HG03095 (cell line): ENCODE results near the gene SLC4A1AP.

ENCODE experiments used
- ATAC-seq: cut with Tn5 transposase; IDR thresholded peaks from one replicate; pipeline ENCODE4 v1.9.1; 2021; ENCODE audit warnings: moderate library complexity; ENCODE audit not compliant: unreplicated experiment

SLC4A1AP gene

DNA sequence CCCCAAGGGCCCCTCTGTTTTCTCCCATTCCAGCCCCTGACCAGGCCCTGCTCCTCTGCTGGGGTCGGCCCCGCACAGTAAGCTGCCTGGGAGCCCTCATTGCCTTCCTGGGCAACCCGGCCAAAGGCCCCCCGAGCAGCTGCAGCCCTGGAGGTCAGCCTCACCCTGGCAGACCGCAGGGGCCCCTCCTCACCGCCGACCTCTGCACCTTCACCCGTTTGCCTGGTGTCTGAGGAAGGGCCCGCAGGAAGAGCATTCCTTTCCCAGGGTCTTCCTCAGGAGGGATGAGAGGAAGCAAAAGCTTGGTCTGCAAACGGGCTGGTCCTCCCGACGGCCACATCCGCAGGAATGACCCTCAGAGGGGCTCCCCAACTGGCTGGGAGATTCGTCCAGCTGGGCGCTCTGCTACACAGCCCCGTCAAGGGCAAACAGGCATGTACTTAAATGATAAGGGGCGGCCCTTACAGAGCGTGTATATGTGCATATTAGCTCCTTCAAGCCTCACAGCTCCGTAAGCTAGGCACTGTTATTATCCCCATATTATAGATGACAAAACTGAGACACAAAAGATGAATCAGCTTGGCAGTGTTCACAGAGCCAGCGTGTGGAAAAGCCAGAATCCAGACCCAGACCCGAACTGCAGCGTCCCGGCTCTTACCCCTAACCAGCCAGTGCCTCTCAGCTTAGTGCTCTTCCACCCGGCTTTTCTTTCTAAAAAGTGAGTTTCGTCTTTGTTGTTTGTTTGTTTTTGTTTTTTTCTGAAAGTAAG lies 52.8 kb downstream of the SLC4A1AP start:
- no peak for ATAC-seq

DNA sequence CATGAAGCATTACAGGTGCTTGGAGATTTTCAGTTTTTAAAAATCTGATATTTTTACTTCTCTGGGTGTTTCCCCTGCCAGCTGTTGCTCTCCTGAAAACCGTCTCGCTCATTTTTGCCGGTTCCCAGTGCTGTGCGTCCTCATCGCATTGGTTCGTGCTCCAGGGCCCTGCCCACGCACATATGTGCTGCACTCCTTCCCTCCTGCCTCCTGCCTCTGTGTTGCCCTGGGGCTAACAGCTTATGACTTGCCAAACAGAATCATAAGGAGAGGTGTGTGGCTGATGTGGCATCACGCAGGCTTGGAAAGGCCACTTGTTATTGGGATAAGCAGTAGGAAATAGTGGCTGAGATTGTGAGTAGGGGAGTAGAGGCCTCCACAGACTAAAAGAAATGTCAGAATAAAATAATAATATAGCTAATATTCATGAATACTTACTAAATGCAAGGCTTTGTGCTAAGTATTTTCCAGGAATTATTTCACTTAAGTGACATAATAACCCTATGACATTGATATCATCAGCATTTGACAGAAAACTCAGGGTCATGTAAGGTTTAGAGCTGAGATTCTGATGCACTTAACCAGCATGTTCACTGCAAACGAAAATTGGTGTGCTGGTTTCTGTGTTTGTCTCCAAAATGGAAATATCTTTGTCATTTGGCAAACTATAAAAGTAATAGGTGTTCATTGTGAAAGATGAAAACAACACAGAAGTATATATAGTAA lies 53.5 kb downstream of the SLC4A1AP start:
- ATAC-seq = no peak

DNA sequence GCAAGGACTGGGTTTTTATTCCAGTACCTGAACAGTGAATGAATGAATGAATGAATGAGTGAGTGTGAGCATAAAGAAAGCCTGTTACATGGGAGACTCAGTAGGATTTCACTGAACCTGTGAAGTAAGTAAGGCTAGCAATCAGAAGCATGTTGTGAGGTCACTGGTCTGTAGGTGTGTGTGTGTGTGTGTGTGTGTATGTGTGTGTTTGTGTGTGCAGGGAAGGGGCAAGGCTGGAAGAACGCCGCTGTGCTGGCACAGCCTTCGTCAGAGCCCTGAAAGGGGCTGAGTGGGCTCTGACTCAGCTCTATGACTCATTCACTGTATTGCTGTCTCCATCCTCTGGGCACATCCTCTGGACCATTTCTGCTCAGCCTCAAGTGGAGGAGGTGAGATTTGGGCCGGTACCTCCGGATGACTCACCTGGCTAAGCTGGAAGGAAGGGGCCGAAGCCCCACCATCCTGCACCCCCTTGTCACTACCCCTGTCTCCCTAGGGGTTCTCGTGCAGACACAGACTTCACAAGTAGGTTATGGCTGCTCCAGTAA lies 56.4 kb downstream of the SLC4A1AP start:
- ATAC-seq = no peak

DNA sequence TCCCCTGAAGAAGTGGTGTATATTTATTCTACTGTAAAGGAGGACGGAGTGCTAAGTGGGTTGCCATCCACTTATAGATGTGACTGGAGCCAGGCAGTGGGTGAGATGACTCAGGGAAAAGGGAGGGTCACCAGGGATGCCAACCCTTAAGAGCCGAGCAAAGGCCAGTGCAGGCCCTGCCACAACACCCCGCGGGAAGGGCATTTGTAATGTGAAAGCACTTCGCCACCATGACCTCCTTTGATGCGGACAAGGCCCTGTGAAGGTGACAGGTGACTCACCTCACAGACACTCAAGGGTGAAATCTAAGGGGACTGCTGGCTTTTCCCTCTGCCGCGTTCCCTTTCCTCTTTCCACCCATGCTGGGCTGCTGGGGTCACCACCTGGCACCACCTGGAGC lies 57.6 kb downstream of the SLC4A1AP start:
- ATAC-seq = no peak

DNA sequence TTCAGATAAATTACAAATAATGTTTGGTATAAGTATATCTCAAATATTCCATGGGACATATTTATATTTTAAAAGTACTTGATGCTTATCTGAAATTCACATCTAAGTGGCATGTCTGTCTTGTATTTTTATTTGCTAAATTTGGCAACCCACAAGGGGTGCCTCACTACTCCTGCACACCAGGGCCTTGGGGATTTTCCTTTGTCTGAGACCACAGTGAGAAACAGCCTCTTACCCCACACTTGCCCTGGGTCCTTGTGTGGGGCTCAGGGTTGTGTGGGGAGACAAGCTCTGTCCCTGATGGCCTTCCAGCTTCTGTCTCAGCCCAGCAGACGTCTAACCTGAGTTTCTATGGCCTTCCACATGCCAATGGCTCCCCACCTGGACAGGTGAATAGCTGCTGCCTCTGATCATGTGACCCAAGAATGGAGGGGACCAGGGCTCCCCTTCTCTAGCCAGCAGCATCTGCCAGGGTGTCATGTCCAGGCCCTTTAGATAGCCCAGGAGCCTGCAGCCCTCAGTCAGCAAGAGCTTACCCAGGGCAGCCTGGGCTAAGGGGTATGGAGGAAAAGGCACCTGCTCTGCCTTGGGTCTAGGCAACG lies 58.3 kb downstream of the SLC4A1AP start:
- ATAC-seq = no peak

DNA sequence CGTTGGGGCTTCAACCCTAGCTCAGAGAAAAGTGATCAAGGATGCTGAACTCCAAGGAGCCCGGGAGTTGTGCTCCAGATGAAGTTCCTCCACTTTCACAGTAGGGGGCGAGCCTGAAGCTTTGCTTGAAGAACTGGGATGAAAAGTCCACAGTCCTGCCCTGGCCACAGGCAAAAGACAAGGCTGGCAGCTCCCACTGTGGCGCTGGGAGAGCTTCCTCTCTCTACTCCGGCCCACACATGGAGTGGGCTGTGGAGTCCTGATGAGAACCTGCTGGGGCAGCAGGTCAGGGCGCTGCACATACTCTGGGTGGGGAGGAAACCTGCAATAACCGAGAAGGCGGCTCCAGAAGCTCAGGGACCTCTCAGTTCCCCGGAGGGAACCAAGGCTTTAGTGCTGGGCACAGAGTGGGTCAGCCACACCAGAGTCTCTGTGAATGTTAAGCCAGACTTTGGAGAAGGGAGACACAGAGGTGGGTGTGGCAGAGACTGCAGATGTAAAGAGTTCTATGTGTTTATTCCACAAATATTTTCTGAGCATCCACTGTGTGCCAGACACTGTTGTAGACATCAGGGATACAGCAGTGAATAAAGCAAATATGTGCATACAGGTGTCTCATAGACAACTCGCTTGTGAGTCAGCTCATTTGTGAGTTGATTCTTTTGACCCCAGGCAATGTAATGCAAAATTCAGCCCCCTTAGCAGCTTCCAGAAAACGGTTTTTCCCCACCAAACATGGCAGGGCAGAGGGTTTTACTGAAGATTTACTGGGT lies 59.9 kb downstream of the SLC4A1AP start:
- ATAC-seq = no peak

DNA sequence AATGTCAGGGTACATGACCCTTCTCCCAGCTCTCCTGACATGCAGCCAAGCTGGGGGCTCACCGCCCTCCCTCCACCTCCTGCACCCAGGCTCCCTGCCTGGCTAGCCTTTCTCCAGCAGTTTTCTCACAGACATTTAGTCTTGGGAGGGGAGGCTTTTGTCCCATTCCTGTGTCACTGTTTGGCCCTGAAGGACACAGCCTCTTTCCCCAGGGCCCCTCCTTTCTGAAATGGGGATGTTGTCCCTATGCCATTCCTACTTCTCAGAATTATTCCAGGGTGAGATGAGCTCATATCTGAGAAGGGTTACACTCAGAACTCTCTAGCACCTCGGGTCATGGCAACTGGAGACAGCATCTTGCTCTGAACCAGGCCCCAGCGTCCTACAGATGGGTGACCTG lies 60.5 kb downstream of the SLC4A1AP start:
- ATAC-seq = no peak

DNA sequence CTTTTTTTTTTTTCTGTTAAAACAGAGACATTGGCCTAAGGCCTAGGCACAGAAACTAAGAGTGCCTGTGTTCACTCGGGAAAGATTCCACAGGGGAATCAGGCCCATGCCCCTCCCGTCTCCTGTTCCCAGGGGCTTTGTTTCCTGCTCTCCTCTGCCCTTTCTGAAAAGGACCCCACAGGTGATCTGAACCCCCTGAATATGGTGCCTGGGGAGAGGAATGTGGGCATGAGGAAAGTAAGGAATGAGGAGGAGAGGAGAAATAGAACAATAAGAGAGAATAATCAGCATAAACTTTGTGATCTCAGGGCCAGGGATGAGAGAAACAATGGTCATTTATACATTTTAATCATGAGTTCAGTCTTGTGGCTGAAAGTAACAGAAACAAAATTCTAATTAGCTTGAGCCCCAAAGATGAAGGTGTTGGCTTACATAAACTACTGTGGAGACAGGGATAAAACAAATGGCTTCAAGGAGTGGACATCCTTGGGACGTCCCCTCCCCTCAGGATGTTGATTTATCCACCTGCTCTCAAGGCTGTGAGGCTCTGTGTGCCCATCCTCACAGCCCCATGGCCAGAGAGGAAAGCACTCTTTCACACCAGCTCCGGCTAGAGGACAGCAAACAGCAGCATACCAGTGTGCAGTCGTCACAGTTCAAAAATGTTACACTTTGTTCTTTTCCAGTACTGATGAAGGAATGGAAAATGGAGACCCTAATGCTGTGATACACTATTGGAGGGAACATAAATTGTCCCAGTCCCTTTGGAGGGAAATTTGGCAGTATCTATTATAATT lies 61.4 kb downstream of the SLC4A1AP start:
- no peak for ATAC-seq

DNA sequence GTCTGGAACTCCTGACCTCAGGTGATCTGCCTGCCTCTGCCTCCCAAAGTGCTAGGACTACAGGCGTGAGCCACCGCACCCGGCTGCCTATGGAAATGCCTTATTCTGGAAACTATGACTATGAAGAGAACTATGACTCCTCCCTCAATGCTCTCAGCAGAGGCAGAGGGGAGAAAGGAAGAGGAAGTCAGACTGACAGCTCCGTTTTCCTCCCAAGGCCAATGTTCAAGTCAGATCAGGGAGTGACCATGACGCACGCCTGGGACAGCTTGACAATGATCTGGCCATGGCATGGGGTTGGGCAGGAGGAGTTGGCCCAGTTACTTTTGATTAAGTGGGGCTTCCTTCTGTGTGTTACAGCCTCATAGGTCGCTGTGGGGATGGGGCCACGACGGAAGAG lies 63.6 kb downstream of the SLC4A1AP start:
- ATAC-seq = no peak

DNA sequence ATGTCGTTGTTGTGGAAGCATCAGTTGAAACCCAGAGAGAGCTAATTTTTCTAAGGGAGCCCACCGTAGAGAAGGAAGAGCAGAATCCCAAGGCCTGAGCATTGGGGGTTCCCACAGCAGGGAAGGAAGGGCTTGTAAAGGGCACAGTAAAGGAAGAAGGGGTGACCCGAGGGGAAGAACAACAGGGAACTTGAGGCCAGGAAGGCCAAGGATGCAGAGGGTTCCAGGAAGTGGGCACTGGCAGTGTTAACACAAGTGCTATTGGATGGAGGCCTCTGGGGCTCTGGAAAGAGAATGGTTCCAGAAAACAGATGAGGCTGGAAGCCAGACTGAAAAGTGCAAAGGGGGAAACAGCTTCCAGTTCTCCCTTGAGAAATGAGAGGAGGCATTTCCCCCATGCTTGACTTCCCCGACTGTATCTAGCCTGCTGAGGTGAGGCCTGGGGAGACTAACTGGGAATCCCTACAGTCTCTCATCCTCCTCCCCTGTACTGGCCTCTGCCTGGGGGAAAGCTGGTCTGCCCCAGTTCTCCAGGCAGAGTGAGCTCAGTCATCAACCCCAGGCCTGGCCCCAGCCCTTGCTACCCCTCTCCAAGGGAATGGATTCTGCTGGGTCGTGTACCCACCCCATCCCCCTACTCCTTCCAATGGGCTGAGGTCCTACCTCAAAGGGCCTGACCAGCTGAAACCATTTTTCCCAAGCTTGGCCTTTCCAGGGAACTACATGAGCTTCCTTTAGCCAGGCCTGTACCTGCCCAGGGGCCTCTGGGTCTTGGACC lies 64.6 kb downstream of the SLC4A1AP start:
- ATAC-seq = no peak

DNA sequence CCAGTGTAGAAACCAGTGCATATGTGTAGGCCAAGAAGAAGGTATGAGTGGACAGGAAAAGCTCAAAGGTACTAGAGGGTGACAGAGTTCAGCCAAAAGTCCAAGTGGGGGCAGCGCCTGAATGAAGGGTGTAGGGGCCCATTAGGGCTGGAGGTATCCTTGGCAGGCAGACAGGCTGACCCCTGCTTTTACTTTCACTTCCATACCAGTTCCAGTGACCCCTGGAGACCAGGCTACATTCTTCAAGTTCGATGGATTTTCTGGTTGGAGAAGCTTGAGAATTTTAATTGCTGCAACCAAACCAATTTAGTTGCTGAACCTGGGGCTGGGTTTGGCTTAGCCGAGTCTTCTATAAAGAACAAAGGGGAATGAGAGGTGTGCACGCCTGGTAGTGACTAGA lies 65.5 kb downstream of the SLC4A1AP start:
- ATAC-seq = no peak

DNA sequence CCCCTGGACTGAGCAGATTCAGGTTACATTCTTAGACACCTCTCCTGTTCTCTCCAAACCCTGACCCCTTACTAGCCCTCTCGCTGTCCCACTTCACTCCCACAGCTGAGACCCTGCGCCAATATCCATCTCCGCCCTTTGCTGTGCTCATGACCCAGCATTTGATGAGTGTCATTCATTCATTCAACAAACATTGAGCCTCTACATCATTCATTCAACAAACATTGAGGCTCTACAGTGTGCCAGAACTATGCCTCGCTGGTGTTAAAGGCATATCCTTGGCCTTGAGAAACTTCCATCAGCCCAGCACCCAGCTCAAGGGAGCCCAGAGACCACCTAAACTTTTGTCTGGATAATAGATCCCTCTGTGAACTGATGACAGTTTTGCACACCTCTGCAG lies 65.9 kb downstream of the SLC4A1AP start:
- no peak for ATAC-seq

DNA sequence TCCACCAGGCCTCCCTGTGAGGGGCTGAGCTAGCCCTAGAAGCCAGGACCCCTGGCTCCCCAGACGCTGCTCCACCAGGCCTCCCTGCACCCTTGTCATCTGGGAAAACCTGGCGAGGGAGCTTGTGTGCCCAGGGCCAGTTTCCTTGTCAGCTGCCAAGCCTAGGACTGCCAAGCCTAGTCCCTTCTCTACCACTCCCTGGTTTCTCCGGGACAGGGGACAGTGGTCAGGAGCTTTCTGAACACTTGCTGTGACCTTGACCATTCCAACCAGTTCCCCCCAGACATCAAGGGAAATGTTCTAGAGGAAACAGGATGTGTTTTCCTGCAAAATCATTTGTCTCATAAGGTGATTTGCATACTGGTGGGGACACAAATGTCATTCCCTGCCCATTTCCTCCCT lies 66.6 kb downstream of the SLC4A1AP start:
- ATAC-seq = no peak

DNA sequence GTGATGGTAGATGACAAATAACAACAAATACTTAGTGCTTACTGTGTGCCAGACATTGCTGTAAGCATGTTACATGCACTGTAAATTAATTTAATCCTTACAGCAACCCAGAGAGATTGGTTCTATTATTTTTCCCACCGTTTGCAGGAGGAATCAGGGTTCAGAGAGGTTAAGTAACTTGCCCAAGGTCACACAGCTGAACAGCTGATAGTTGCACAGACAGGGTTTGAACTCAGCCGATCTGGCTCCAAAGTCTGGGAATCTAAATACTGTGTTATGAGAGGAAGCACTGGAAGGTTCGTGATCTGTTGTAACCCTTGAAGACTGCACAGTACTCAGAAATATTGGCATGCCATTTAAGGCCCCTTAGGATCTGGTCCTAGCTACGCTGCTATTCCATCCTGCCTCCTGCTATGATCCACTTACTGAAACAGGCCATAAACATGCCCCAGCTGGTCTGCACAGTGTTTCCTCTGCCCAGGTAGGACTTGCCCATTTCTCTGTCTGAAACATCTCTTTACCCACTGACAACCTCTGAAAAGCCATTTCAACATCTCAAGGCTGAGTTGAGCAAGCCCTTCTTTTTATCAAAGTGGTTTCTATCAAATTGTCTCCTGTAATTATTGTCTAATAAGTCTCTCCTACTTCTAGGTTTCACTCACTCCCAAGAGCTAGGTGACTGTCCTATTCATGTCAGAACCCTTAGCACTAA lies 67.4 kb downstream of the SLC4A1AP start:
- ATAC-seq = no peak

DNA sequence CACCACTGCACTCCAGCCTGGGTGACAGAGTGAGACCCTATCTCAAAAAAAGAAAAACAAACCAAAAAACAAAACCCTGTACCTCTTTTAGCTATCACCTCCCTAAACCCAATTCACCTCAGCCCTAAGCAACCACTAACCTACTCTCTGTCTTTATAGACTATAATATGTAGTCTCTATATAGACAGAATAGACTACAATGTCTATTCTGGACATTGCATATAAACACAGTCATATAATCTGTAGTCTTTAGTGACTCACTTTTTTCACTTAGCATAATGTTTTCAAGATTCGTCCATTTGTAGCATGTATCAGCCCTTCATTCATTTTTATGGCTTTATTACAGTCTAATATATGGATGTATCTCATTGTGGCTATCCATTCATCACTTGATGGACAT lies 70.6 kb downstream of the SLC4A1AP start:
- ATAC-seq = no peak

DNA sequence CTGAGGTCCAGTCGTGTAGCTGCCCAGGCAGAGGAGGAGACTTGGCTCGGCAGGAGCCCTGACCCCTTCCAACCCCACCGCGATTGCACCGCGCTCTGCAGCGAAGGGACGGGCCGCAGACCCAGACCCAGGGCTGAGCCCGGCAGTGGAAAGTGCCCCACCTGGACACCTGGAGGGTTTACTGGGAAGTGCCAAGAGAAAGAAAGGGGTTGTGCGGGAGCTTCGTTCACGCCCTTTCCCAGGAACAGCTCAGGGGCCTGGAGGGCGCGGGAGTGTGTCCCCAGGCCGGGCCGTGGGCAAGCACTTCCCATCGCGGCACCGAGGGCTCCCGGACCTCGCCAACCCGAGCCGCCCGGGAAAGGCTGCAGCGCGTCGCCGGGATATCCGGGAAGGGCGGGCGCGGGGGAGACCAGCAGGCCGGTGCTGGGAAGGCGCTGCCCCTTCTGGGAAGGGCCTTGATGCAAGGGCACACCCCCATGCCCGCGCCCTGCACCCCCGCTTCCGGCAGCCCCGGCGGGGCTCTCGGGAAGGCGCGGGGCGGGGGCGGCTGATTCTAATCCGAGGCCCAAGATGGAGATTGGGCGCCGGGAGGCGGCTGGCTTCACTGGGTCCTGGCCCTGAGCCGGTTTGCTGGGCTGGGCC lies 71.7 kb downstream of the SLC4A1AP start:
- no peak for ATAC-seq

DNA sequence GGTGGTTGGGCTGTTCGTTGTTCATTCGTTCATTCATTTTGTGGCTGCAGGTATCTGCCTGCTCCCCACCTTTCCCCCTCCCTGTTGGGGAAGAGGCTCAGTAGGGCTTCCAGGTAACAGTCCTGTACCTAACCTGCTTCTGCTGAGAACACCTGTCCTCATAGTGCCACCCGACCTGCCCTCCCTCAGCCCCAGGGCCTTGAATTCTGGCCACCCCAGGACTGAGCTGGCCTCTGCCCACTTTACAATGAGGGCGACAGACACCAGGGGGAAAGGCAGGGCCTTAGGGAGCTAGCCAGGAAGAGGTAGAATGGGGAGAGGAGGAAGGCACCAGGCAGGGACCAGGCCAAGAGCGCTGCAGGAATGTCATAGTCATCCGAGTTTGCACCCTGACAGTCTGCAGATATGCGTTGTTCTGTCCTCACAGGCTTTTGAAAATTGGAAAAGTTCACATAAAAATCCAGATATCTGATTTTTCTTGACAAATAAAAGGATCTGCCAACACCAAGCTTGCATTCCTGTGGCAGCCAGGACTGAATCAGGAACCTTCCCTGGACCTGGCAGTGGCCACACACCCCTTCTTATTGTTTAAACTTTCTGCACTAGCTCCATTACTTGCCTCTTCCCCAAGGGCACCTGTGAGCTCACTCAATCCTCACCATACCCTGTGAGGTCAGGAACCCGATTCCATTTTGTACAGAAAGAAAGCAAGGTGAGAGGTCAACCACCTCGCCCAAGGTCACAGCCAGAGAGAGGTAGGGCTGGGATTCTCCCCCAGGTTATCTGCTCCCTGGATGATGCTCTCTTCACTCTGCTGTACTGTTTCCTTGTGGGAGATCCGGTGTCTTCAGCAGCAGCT lies 72.6 kb downstream of the SLC4A1AP start:
- ATAC-seq = no peak

DNA sequence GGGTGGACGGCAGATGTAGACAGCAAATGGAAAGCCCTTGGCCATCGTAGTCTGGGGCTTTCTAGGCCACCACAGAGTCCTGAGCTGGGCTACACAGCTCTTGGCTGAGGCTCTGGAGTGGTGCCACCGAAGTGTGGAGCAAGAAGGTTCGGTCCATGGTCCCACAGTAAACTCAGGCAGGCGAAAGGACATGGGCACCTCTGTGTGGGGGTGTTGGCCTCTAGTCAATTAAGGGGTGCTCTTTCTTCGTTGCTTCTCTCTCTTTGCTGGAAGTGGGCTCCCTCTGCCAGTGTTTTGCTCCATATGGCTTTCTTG lies 73.2 kb downstream of the SLC4A1AP start:
- no peak for ATAC-seq
